Measurements from ENCODE around the gene MGAT1.
A peak's percentile ranks its signal among the peaks of the same experiment; 100 is the strongest.
"Not testable (repeated sequence)": the region's sequence is repeated elsewhere in the genome, so short reads cannot be mapped to it uniquely, and the experiment has no call there.

The MGAT1 gene

DNA sequence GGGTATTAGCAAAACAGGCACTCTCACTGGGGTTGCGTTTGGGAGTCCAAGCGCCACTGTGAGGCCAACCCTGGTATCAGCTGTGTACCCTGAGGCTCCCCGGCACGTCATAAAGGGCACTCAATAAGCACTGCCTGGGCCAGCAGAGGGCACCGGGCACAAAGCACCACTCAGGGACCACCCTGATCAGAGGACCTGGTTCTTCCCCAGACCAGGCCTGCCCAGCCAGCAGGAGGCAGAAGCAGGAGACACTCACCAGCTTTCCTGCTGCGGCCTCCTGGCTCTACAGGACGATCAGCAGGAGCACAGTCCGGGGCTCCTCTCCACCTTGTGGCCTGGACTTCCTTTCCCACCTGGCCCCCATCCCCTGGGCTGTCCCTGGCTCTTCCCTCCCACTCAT is 12.6 kb downstream of the MGAT1 start:
- no peak for DNase-seq (ENCODE audit: low read depth, low spot score)
- in situ Hi-C loops (cut with HindIII; ENCODE audit: low sequenced_read_pairs): no loop called here
- H3K4me3 ChIP-seq (ENCODE audit: low read depth, low read length): no peak overlapping the region
- TF ChIP-seq CTCF (IDR thresholded peaks at IDR 0.05; ENCODE audit: low read depth, low read length): peak; percentile 14

- in situ Hi-C loops (cut with HindIII; ENCODE audit: low sequenced_read_pairs); H3K4me3 ChIP-seq (ENCODE audit: low read depth, low read length); DNase-seq (ENCODE audit: low read depth, low spot score): not testable (repeated sequence)
Observed at GRCh38 chr5:180788651-180789410, 13.8 kb downstream of the MGAT1 start.

DNA sequence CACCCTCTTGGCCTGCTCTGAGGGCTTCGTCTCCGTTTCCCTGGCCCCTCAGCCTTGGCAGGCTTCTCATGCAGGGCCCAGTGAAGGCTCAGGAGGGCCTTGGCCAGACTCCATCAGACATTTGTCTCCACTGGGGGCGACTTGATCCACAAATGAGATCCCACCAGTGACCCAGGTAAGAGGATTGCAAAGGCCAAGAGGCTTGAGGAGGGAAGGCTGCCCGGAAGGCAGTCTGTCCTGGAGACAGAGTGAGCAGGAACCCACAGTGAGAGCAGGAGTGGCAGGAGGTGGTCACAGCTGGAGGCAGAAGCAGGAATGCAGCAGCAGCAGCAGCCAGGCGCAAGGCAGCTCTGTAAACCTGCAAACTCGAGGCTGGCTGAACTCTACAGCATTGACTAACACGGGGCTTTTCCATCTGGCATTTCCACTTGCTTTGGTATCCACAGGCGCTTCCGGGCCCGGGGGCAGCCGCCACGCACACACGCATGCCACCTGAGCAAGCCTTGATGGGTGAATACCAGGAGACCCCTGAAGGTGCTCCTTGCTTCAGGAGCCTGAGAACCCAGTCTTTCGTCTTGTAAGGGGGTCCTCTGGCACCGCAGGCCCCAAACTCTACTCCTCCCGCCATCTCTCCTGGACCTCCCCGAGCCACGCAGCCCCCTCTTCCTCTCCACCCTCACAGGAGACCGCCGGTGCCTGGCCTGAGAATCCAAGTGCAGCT is 14.7 kb downstream of the MGAT1 start:
- H3K4me3 ChIP-seq (ENCODE audit: low read depth, low read length): no peak overlapping the region
- TF ChIP-seq CTCF (IDR thresholded peaks at IDR 0.05; ENCODE audit: low read depth, low read length): no peak
- in situ Hi-C loops (cut with HindIII; ENCODE audit: low sequenced_read_pairs): no loop called here
- DNase-seq (ENCODE audit: low read depth, low spot score): peak; percentile 72

DNA sequence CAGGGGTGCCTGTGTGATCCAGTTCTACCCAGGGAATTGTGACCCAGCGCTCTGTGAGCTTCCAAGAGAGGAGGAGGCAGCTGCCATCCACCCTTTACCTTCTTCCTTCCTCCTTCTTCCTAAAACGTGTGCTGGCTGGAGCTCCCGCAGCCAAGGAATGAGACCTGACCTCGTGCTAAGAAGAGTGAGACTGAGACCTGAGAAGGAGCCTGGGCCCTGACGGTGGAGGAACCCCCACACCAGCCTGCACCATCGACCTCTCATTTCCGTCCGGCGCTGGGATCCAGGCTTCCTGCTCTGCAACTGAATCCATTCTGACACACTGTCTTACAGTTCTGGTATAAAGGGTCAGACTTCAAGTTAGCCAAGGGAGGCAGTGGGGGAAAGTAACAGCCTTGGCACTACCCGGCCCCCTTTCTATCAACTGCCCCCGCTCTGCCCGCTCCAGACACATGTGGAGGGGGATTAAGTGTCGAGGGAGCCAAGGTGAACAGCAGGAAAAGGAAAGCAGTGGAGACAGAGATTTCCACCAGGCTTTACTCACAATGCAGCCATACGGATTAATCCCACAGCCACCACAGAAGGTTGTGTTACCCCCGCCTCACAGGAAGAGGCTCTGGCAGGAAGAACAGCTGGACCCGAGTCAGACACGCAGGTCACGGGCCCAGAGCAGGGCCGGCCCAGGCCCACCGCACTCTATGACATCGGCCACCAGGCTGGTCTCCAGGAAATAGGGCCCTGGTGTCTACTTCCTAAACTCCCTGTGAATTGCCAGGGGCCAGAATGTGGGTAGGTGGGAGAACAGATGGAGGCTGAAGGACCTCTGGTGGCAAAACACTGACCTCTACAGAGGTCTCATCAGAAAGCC is 15.8 kb downstream of the MGAT1 start:
- no peak overlapping the region for H3K4me3 ChIP-seq (ENCODE audit: low read depth, low read length)
- TF ChIP-seq CTCF (IDR thresholded peaks at IDR 0.05; ENCODE audit: low read depth, low read length): no peak
- DNase-seq (ENCODE audit: low read depth, low spot score): peak; percentile 32
- in situ Hi-C loops (cut with HindIII; ENCODE audit: low sequenced_read_pairs): no loop called here

- no peak overlapping the region for H3K4me3 ChIP-seq (ENCODE audit: low read depth, low read length)
- peak; percentile 72 for DNase-seq (ENCODE audit: low read depth, low spot score)
- in situ Hi-C loops (cut with HindIII; ENCODE audit: low sequenced_read_pairs): no loop called here
Observed at GRCh38 chr5:180785794-180786221, 16.8 kb downstream of the MGAT1 start.

GRCh38 chr5:180785121-180785781 is 17.4 kb downstream of the MGAT1 start:
- in situ Hi-C loops (cut with HindIII; ENCODE audit: low sequenced_read_pairs): no loop called here
- TF ChIP-seq CTCF (IDR thresholded peaks at IDR 0.05; ENCODE audit: low read depth, low read length): no peak

More at GRCh38 chr5:180785794-180786221, 16.8 kb downstream of the MGAT1 start:
- TF ChIP-seq CTCF (IDR thresholded peaks at IDR 0.05; ENCODE audit: low read depth, low read length): no peak

More at GRCh38 chr5:180785121-180785781, 17.4 kb downstream of the MGAT1 start:
- peak; percentile 83 for DNase-seq (ENCODE audit: low read depth, low spot score)
- no peak overlapping the region for H3K4me3 ChIP-seq (ENCODE audit: low read depth, low read length)
